ENCODE measurements around the gene RXRB. TPM values are rescaled to one million over a fixed set of nuclear protein-coding genes. Genes with fewer than 3 reads are reported as not detected.

The RXRB gene
- polyA plus RNA-seq, 3 donors = 4.5 to 74.5 (median 5.1) TPM

GRCh38 chr6:33194431-33194979, 6.0 kb downstream of the RXRB start:
- H3K4me3 ChIP-seq (replicated peaks in 1 of 3; ENCODE audit: low read depth in 2 of 3, low read length in 3 of 3) = no peak overlapping the region
- intact Hi-C loops (cut with micrococcal nuclease) = loop anchor here in 1 of 2 donors (10.0 kb wide), 1 partner anchor 50 kb away; no protein-coding TSS in a partner anchor

GRCh38 chr6:33193619-33194018, 6.8 kb downstream of the RXRB start:
- H3K36me3 Mint-ChIP-seq = peaks cover 43 to 48% of the 10 kb centered on the region in 2 donors
- H3K4me2 ChIP-seq (replicated peaks; ENCODE audit: extremely low read depth, low read length, poor library complexity, severe bottlenecking) = peak overlapping the region; percentile 39
- peak overlapping the region in 1 of 2 donors; percentile 68 for H3K4me3 Mint-ChIP-seq
- H4K20me1 ChIP-seq (ENCODE audit: insufficient read depth, low read length) = peaks cover 53% of the 10 kb centered on the region
- H2AFZ ChIP-seq (ENCODE audit: insufficient read depth, low read depth, low read length, poor library complexity, severe bottlenecking) = no peak overlapping the region
- H3K9me3 ChIP-seq (replicated peaks in 1 of 2; ENCODE audit: control insufficient read depth in 1 of 2, insufficient read depth in 1 of 2, low read length in 2 of 2) = no peaks in the 10 kb centered on the region
- no peak for DNase-seq
- H3K9me3 Mint-ChIP-seq = peaks cover 0 to 13% (median 3%) of the 10 kb centered on the region in 7 donors
- WGBS (ENCODE audit: insufficient coverage) = no CpG with 5 or more reads among the region's 6 CpGs
- H3K9ac ChIP-seq (ENCODE audit: insufficient read depth, low read length, poor library complexity, severe bottlenecking) = no peak overlapping the region
- peaks cover 5% of the 10 kb centered on the region for H3K79me2 ChIP-seq (ENCODE audit: insufficient read depth, low read length)
- no peak overlapping the region for H3K4me3 ChIP-seq (replicated peaks in 1 of 3; ENCODE audit: low read depth in 2 of 3, low read length in 3 of 3)
- intact Hi-C loops (cut with micrococcal nuclease) = loop anchor here in 1 of 2 donors (10.0 kb wide), 1 partner anchor 51 kb away; no protein-coding TSS in a partner anchor
- peaks cover 12 to 17% of the 10 kb centered on the region in 2 donors for H3K4me1 ChIP-seq (ENCODE audit: control insufficient read depth in 1 of 2, insufficient read depth in 2 of 2, low read length in 2 of 2)
- TF ChIP-seq CTCF (IDR thresholded peaks at IDR 0.05) = no peak
- peaks cover 23 to 48% of the 10 kb centered on the region in 2 donors for H3K27me3 ChIP-seq (ENCODE audit: control insufficient read depth in 2 of 2, insufficient read depth in 2 of 2, low read length in 2 of 2)
- H3K27ac Mint-ChIP-seq = no peak overlapping the region
- peaks cover 37 to 40% of the 10 kb centered on the region in 2 donors for H3K36me3 ChIP-seq (replicated peaks in 1 of 2; ENCODE audit: control insufficient read depth in 1 of 2, insufficient read depth in 2 of 2, low read length in 2 of 2)
- peaks cover 33% of the 10 kb centered on the region for H3K4me1 Mint-ChIP-seq
- H3K27ac ChIP-seq (ENCODE audit: low read depth in 1 of 2, low read length in 2 of 2) = no peak overlapping the region
- H3K27me3 Mint-ChIP-seq (ENCODE audit: low read depth in 3 of 3) = peaks cover 36 to 44% (median 39%) of the 10 kb centered on the region in 3 donors

More at GRCh38 chr6:33194431-33194979, 6.0 kb downstream of the RXRB start:
- 95% methylated on average over 3 of the region's 8 CpGs for WGBS (ENCODE audit: insufficient coverage)
- H3K27ac ChIP-seq (ENCODE audit: low read depth in 1 of 2, low read length in 2 of 2) = no peak overlapping the region
- no peak overlapping the region for H3K4me2 ChIP-seq (replicated peaks; ENCODE audit: extremely low read depth, low read length, poor library complexity, severe bottlenecking)
- TF ChIP-seq CTCF (IDR thresholded peaks at IDR 0.05) = no peak
- Mint-ChIP-seq H3K27ac (no peak overlapping the region), H3K9me3 (peaks cover 0 to 13% (median 3%) of the 10 kb centered on the region in 7 donors), H3K36me3 (peaks cover 43 to 48% of the 10 kb centered on the region in 2 donors), H3K27me3 (ENCODE audit: low read depth in 3 of 3) (peaks cover 32 to 44% (median 37%) of the 10 kb centered on the region in 3 donors), H3K4me1 (peaks cover 42% of the 10 kb centered on the region), H3K4me3 (peak overlapping the region in 1 of 2 donors; percentile 36)
- no peaks in the 10 kb centered on the region for H3K9me3 ChIP-seq (replicated peaks in 1 of 2; ENCODE audit: control insufficient read depth in 1 of 2, insufficient read depth in 1 of 2, low read length in 2 of 2)
- DNase-seq = no peak
- no peak overlapping the region for H3K9ac ChIP-seq (ENCODE audit: insufficient read depth, low read length, poor library complexity, severe bottlenecking)
- no peak overlapping the region for H2AFZ ChIP-seq (ENCODE audit: insufficient read depth, low read depth, low read length, poor library complexity, severe bottlenecking)
- H3K4me1 ChIP-seq (ENCODE audit: control insufficient read depth in 1 of 2, insufficient read depth in 2 of 2, low read length in 2 of 2) = peaks cover 20 to 25% of the 10 kb centered on the region in 2 donors
- peaks cover 14% of the 10 kb centered on the region for H3K79me2 ChIP-seq (ENCODE audit: insufficient read depth, low read length)
- peaks cover 23 to 43% of the 10 kb centered on the region in 2 donors for H3K27me3 ChIP-seq (ENCODE audit: control insufficient read depth in 2 of 2, insufficient read depth in 2 of 2, low read length in 2 of 2)
- peaks cover 37 to 40% of the 10 kb centered on the region in 2 donors for H3K36me3 ChIP-seq (replicated peaks in 1 of 2; ENCODE audit: control insufficient read depth in 1 of 2, insufficient read depth in 2 of 2, low read length in 2 of 2)
- H4K20me1 ChIP-seq (ENCODE audit: insufficient read depth, low read length) = peaks cover 61% of the 10 kb centered on the region
